K562 (cell line): ENCODE results near the gene TMC1. TPM values are rescaled to one million over a fixed set of nuclear protein-coding genes. Genes with fewer than 3 reads are reported as not detected.

Source experiments
- ATAC-seq: fragments of 200-7000 bp; cut with Tn5 transposase; 3 replicates; pipeline ENCODE4 v1.9.1; 2020; ENCODE audit warnings: moderate library complexity
- BruUV-seq: library from RNA; stranded (reverse); fragments of 400-500 nt; replicated peaks from 2 replicates; lab custom pipeline; 2021; lab: Mats Ljungman, UMichigan
- CTCF ChIA-PET: fragments of 300-600 bp; formaldehyde crosslinking; extraction: SDS; loops from one replicate; lab custom pipeline; 2021; ENCODE audit warnings: low intra/inter-chr PET ratio; lab: Yijun Ruan, JAX
- POLR2A ChIA-PET: fragments of 300-600, 350-650 bp; sonication (Branson Sonifier 250); formaldehyde crosslinking; extraction: SDS; loops from one replicate; lab custom pipeline; 2021; ENCODE audit warnings: antibody characterized with exemption, inconsistent platforms; lab: Yijun Ruan, JAX
- DNase-seq, 4 experiments: peaks; one replicate each; pipeline versions ENCODE4 v3.0.0 to v3.0.0-alpha.2; 2011 to 2018; ENCODE audit warnings: low spot score in 3 of 4, mixed read lengths in 3 of 4; ENCODE audit errors: extremely low read depth in 1 of 4
- FAIRE-seq: peaks from 2 replicates; lab custom pipeline; 2011; peaks lifted over from hg19 to GRCh38; lab: Jason Lieb, UNC
- H2AFZ ChIP-seq: 2 replicates; pipeline ENCODE4 v1.6.0; 2011; ENCODE audit warnings: low read depth, low read length, control low read depth, inconsistent platforms
- H3K27ac ChIP-seq: fragments of 200-600 bp; 3 replicates; pipeline ENCODE4 v1.8.0; 2011; ENCODE audit warnings: low read depth, mild to moderate bottlenecking, control low read depth, inconsistent platforms, low read length, moderate library complexity, mixed read lengths; ENCODE audit errors: extremely low read depth
- H3K27me3 ChIP-seq, 2 experiments: fragments of 300-600 bp in 1 of 2; 2 replicates in 1 of 2; 3 replicates in 1 of 2; pipeline versions ENCODE4 v1.6.0 to v1.8.0; 2011; ENCODE audit warnings: inconsistent platforms in 2 of 2, low read length in 2 of 2, mild to moderate bottlenecking in 1 of 2, mixed read lengths in 1 of 2, moderate library complexity in 1 of 2; ENCODE audit not compliant: control insufficient read depth in 2 of 2, insufficient read depth in 2 of 2
- H3K36me3 ChIP-seq: fragments of 300-600 bp; 3 replicates; pipeline ENCODE4 v1.8.0; 2011; ENCODE audit warnings: mild to moderate bottlenecking, low read length, inconsistent platforms; ENCODE audit not compliant: control insufficient read depth, insufficient read depth
- H3K4me1 ChIP-seq, 2 experiments: fragments of 200-600 bp in 1 of 2; replicated peaks in 1 of 2; 2 replicates in 1 of 2; 3 replicates in 1 of 2; pipeline versions ENCODE4 v1.5.1 to v1.8.0; 2011; ENCODE audit warnings: inconsistent platforms in 2 of 2, low read length in 2 of 2, mild to moderate bottlenecking in 1 of 2, mixed read lengths in 1 of 2, moderate library complexity in 1 of 2; ENCODE audit not compliant: control insufficient read depth in 2 of 2, insufficient read depth in 2 of 2
- H3K4me2 ChIP-seq: 2 replicates; pipeline ENCODE4 v1.6.1; 2011; ENCODE audit warnings: low read length, control low read depth, inconsistent platforms, mixed read lengths; ENCODE audit not compliant: insufficient read depth
- H3K4me3 ChIP-seq: fragments of 200-600 bp; sonication (generic), shearing (Covaris generic); 2 replicates; pipeline ENCODE4 v1.5.1; 2016; ENCODE audit warnings: control low read depth, inconsistent platforms
- H3K79me2 ChIP-seq: fragments of 200-600 bp; 3 replicates; pipeline ENCODE4 v1.8.0; 2011; ENCODE audit warnings: low read length, inconsistent platforms; ENCODE audit not compliant: control insufficient read depth, insufficient read depth
- H3K9ac ChIP-seq, 2 experiments: 2 replicates each; pipeline versions ENCODE4 v1.6.0 to v1.6.1; 2011; ENCODE audit warnings: low read depth in 2 of 2, low read length in 2 of 2, control low read depth in 1 of 2, inconsistent platforms in 1 of 2, mild to moderate bottlenecking in 1 of 2, mixed read lengths in 1 of 2; ENCODE audit not compliant: insufficient read depth in 1 of 2
- H3K9me1 ChIP-seq: one replicate; pipeline ENCODE4 v1.6.0; 2011; ENCODE audit warnings: inconsistent platforms, mild to moderate bottlenecking, low read length, moderate library complexity; ENCODE audit not compliant: control insufficient read depth, insufficient read depth
- H3K9me3 ChIP-seq: replicated peaks from 2 replicates; pipeline ENCODE4 v1.5.1; 2011; ENCODE audit warnings: low read depth, low read length, inconsistent platforms; ENCODE audit not compliant: control insufficient read depth, insufficient read depth
- H4K20me1 ChIP-seq: replicated peaks from 2 replicates; pipeline ENCODE4 v1.6.1; 2011; ENCODE audit warnings: low read length, inconsistent platforms, mixed read lengths; ENCODE audit not compliant: control insufficient read depth, insufficient read depth
- BCL6 ChIP-seq: fragments of 250-450 bp; sonication (Bioruptor Pico); IDR thresholded peaks from 2 replicates; pipeline ENCODE4 v1.4.0; 2020
- DDX20 ChIP-seq: fragments of 450-650 bp; IDR thresholded peaks from 2 replicates; pipeline ENCODE4 v1.6.1; 2016; ENCODE audit warnings: missing genetic modification characterization, low read depth, mild to moderate bottlenecking, missing compliant biosample characterization, moderate library complexity
- FOS ChIP-seq: IDR thresholded peaks from 3 replicates; pipeline ENCODE4 v1.6.1; 2011; ENCODE audit not compliant: insufficient read length; ENCODE audit errors: extremely low read depth
- HCFC1 ChIP-seq: IDR thresholded peaks from 2 replicates; pipeline ENCODE4 v1.6.1; 2012; ENCODE audit warnings: low read depth, low read length, improper control_type of control experiment
- MEIS2 ChIP-seq: fragments of 450-650 bp; IDR thresholded peaks from 2 replicates; pipeline ENCODE4 v1.6.1; 2014; ENCODE audit warnings: mild to moderate bottlenecking; ENCODE audit not compliant: partially characterized antibody
- NFE2L1 ChIP-seq: fragments of 450-650 bp; IDR thresholded peaks from 2 replicates; pipeline ENCODE4 v1.6.1; 2016; ENCODE audit warnings: missing genetic modification characterization, low read depth, mild to moderate bottlenecking, missing compliant biosample characterization, moderate library complexity, borderline replicate concordance
- NR1H2 ChIP-seq: sonication (generic); formaldehyde crosslinking; IDR thresholded peaks from 2 replicates; pipeline ENCODE4 v1.4.0; 2020; ENCODE audit warnings: mild to moderate bottlenecking, missing genetic modification reagents
- POU5F1 ChIP-seq: fragments of 150-350 bp; IDR thresholded peaks from 2 replicates; pipeline ENCODE4 v1.6.1; 2014; ENCODE audit warnings: borderline replicate concordance, low read length, low read depth, mild to moderate bottlenecking; ENCODE audit not compliant: partially characterized antibody
- PTTG1 ChIP-seq: fragments of 450-650 bp; IDR thresholded peaks from 2 replicates; pipeline ENCODE4 v1.6.1; 2016; ENCODE audit warnings: low read depth, mild to moderate bottlenecking, missing genetic modification characterization, missing compliant biosample characterization
- SP1 ChIP-seq: sonication (generic); formaldehyde crosslinking; IDR thresholded peaks from 2 replicates; pipeline ENCODE4 v1.8.1; 2022; ENCODE audit warnings: mild to moderate bottlenecking, missing genetic modification reagents
- THRAP3 ChIP-seq: fragments of 450-650 bp; IDR thresholded peaks from 2 replicates; pipeline ENCODE4 v1.6.1; 2016; ENCODE audit warnings: mild to moderate bottlenecking, inconsistent platforms, borderline replicate concordance
- ZNF184 ChIP-seq: sonication (generic); formaldehyde crosslinking; IDR thresholded peaks from 2 replicates; pipeline ENCODE4 v1.5.0; 2020; ENCODE audit warnings: missing genetic modification reagents
- ZNF583 ChIP-seq: fragments of 250-450 bp; sonication (Bioruptor Pico); IDR thresholded peaks from 2 replicates; pipeline ENCODE4 v1.4.0; 2020
- WGBS: fragments of 100-300 bp; shearing (Covaris generic); methylation state at CpG from one replicate; pipeline ENCODE4 v1.1.6; 2016; ENCODE audit warnings: low coverage, mixed read lengths; ENCODE audit not compliant: insufficient coverage; ENCODE audit errors: missing lambda C conversion rate; 5-methylcytosine and 5-hydroxymethylcytosine counted together
- in situ Hi-C: fragments of 300-500 bp; cut with MboI; formaldehyde crosslinking; loops from 4 replicates; pipeline ENCODE4 v1.15.0; 2018; ENCODE audit warnings: inconsistent platforms, mixed read lengths
- intact Hi-C: fragments of 100-400 bp; cut with micrococcal nuclease; formaldehyde crosslinking; loops from 2 replicates; pipeline ENCODE4 v1.14.2; 2022
- polyA plus RNA-seq, 8 experiments: library from polyadenylated mRNA; depleted of rRNA in 4 of 8; stranded (reverse) in 5 of 8; unstranded in 3 of 8; fragments of >200 nt; fragmentation: Nextera tagmentation in 2 of 8; fragmentation: Illumina TruSeq in 1 of 8; extraction: Ambion mirVana in 2 of 8; extraction: Trizol in 1 of 8; gene quantifications; 2 replicates each; pipeline versions ENCODE4 v1.2.1 to v1.2.3, GENCODE V29; 2011 to 2014; ENCODE audit warnings: inconsistent platforms in 1 of 8, missing spikeins in 1 of 8
- total RNA-seq, 7 experiments: library from RNA; depleted of rRNA in 6 of 7; stranded (reverse); fragments of >200 nt in 6 of 7; fragmentation: Illumina TruSeq in 2 of 7; extraction: Trizol in 2 of 7; gene quantifications; 2 replicates each; pipeline versions ENCODE4 v1.2.1 to v1.2.3, GENCODE V29; 2011 to 2021; ENCODE audit warnings: low replicate concordance in 1 of 7
- TF ChIP-seq, protein P1 (sequence below): fragments of 250-450 bp; sonication (Bioruptor Pico); IDR thresholded peaks from 2 replicates; pipeline ENCODE4 v1.6.1; 2021; ENCODE audit warnings: mild to moderate bottlenecking

TMC1 gene
- total and polyA plus RNA-seq, 9 of the 15 experiments (the other 6 are each of a cell fraction or from before 2014, with no cell fraction given) = 0.10 to 0.15 TPM; not detected in 7

DNA sequence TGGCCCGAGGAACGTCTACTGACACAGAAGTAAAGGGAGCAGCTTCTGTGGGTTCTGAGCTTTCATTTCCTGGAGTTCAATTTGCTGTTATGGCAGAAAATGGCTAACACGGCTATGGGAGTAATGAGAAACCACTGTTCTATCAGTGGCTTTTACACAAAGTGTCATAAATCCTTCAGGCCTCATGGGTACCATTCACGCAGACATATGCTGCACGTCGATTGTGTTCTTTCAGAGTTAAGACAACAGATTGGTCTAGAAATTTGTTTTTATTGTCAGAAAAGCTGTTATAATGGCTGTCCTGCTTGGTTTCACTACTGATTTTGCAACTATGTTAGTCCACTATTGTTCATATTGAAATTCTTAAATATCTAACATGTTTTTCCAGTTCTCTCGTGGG lies 296.0 kb downstream of the TMC1 start:
- Histone ChIP-seq H3K4me2 (no peak overlapping the region), H3K27ac (no peak overlapping the region), H4K20me1 (no peaks in the 10 kb centered on the region), H3K27me3 (no peaks in the 10 kb centered on the region; a peak in 3 of 5 replicates), H3K9me1 (no peaks in the 10 kb centered on the region), H3K79me2 (no peaks in the 10 kb centered on the region), H3K9ac (no peak overlapping the region), H3K4me3 (no peak overlapping the region), H3K9me3 (no peaks in the 10 kb centered on the region), H3K4me1 (no peaks in the 10 kb centered on the region), H2AFZ (no peak overlapping the region), H3K36me3 (no peaks in the 10 kb centered on the region)
- no TSS peak for BruUV-seq
- POLR2A ChIA-PET = no interaction called here
- peak; percentile 38 for TF ChIP-seq MEIS2
- TF ChIP-seq PTTG1 (tag) = no peak
- CTCF ChIA-PET = no interaction called here
- no peak for ATAC-seq
- no peak for DNase-seq
- FAIRE-seq = no peak
- 2% methylated on average over 7 of the region's 7 CpGs for WGBS
- in situ Hi-C loops (no loop called here), intact Hi-C loops (no loop called here)

DNA sequence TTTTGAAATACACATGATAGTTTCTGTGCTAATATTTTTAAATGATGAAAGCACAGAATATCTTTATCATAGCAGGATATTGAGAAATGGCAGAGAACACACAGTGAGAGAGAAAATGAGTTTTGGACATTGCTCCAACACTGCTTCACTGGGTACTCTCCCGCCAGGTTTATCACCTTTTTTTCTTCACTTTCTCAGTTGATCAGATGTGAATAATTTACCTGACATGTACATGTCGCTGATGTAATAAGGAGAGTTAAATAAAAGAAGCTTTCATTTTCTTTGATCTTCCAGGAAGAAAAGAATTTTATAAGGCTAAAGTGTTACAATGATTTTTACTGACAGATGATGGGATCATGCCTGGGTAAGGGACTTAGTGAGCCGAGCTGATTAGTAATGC lies 297.0 kb downstream of the TMC1 start:
- POLR2A ChIA-PET = no interaction called here
- Histone ChIP-seq H3K9me3 (no peaks in the 10 kb centered on the region), H3K9ac (no peak overlapping the region), H3K36me3 (no peaks in the 10 kb centered on the region), H3K9me1 (no peaks in the 10 kb centered on the region), H3K27ac (no peak overlapping the region), H3K4me3 (no peak overlapping the region), H3K4me1 (no peaks in the 10 kb centered on the region), H3K79me2 (no peaks in the 10 kb centered on the region), H4K20me1 (no peaks in the 10 kb centered on the region), H3K4me2 (no peak overlapping the region), H2AFZ (no peak overlapping the region), H3K27me3 (no peaks in the 10 kb centered on the region; a peak in 3 of 5 replicates)
- CTCF ChIA-PET = no interaction called here
- intact Hi-C loops (no loop called here), in situ Hi-C loops (no loop called here)
- DNase-seq (no peak), ATAC-seq (no peak), FAIRE-seq (no peak)
- BruUV-seq = no TSS peak
- WGBS = 7% methylated on average over 3 of the region's 3 CpGs
- TF ChIP-seq NFE2L1 (no peak), HCFC1 (no peak), ZNF184 (CRISPR knock-in tag) (no peak), ZNF583 (no peak), POU5F1 (no peak), BCL6 (CRISPR knock-in tag) (no peak), NR1H2 (CRISPR knock-in tag) (no peak), SP1 (no peak), THRAP3 (no peak), DDX20 (tag) (no peak), FOS (no peak)
- TF ChIP-seq, protein P1, sequence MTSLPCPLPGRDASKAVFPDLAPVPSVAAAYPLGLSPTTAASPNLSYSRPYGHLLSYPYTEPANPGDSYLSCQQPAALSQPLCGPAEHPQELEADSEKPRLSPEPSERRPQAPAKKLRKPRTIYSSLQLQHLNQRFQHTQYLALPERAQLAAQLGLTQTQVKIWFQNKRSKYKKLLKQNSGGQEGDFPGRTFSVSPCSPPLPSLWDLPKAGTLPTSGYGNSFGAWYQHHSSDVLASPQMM (CRISPR knock-in tag) = no peak
